ENCODE data around the gene VWF.
A peak's percentile ranks its signal among the peaks of the same experiment; 100 is the strongest.
"Not testable (repeated sequence)": the region's sequence is repeated elsewhere in the genome, so short reads cannot be mapped to it uniquely, and the experiment has no call there.

The VWF gene

GRCh38 chr12:6104027-6104426 is 20.4 kb downstream of the VWF start:
- peak; percentile 65 for DNase-seq

GRCh38 chr12:6102021-6102420 is 22.4 kb downstream of the VWF start:
- DNase-seq = not testable (repeated sequence)

- DNase-seq = no peak
Measured at GRCh38 chr12:6099316-6099715, 25.2 kb downstream of the VWF start.

- peak; percentile 64 for DNase-seq
Measured at GRCh38 chr12:6097411-6097810, 27.1 kb downstream of the VWF start.

GRCh38 chr12:6096527-6096926 is 27.9 kb downstream of the VWF start:
- DNase-seq = no peak

GRCh38 chr12:6095269-6095668 is 29.2 kb downstream of the VWF start:
- no peak for DNase-seq

- DNase-seq = no peak
Measured at GRCh38 chr12:6093764-6094163, 30.7 kb downstream of the VWF start.

GRCh38 chr12:6092784-6093722 is 31.4 kb downstream of the VWF start:
- peak; percentile 83 for DNase-seq

GRCh38 chr12:6091786-6092566 is 32.5 kb downstream of the VWF start:
- no peak for DNase-seq

GRCh38 chr12:6090803-6091202 is 33.7 kb downstream of the VWF start:
- no peak for DNase-seq

- DNase-seq = no peak
Measured at GRCh38 chr12:6088921-6089747, 35.3 kb downstream of the VWF start.

- DNase-seq = no peak
Measured at GRCh38 chr12:6086316-6086715, 38.2 kb downstream of the VWF start.

GRCh38 chr12:6085841-6086240 is 38.6 kb downstream of the VWF start:
- DNase-seq = no peak

GRCh38 chr12:6084969-6085450 is 39.5 kb downstream of the VWF start:
- no peak for DNase-seq

- peak; percentile 79 for DNase-seq
Measured at GRCh38 chr12:6084261-6084968, 40.1 kb downstream of the VWF start.

GRCh38 chr12:6083601-6084000 is 40.9 kb downstream of the VWF start:
- DNase-seq = no peak

GRCh38 chr12:6082613-6083012 is 41.9 kb downstream of the VWF start:
- no peak for DNase-seq

GRCh38 chr12:6080149-6081045 is 44.1 kb downstream of the VWF start:
- no peak for DNase-seq

GRCh38 chr12:6078398-6079096 is 45.9 kb downstream of the VWF start:
- peak; percentile 41 for DNase-seq

GRCh38 chr12:6077692-6078083 is 46.8 kb downstream of the VWF start:
- no peak for DNase-seq
